Body of pancreas (tissue), 4 donors: ENCODE measurements around the gene CSTF1. TPM values are rescaled to one million over a fixed set of nuclear protein-coding genes. Genes with fewer than 3 reads are reported as not detected.

Source experiments
- ATAC-seq: fragments of 150-250 bp; one replicate; pipeline ENCODE4 v1.9.1; 2016
- DNase-seq, 4 donors: peaks; one replicate each; pipeline ENCODE4 v3.0.0-alpha.2; 2019
- H3K27ac ChIP-seq, 4 donors: fragments of 200-600 bp; sonication (generic); 1 replicate in 3 of 4; 2 replicates in 1 of 4; pipeline versions ENCODE4 v1.5.1 to v1.6.1; 2016 to 2019; ENCODE audit warnings: mild to moderate bottlenecking in 1 of 4, mixed read lengths in 1 of 4, moderate library complexity in 1 of 4
- H3K27me3 ChIP-seq, 2 donors: fragments of 200-600 bp; sonication (generic); one replicate each; pipeline ENCODE4 v1.6.0; 2016; ENCODE audit warnings: mild to moderate bottlenecking in 1 of 2
- H3K36me3 ChIP-seq, 2 donors: fragments of 200-600 bp; sonication (generic); replicated peaks in 1 of 2; 2 replicates each; pipeline ENCODE4 v1.5.1; 2016; ENCODE audit warnings: low read depth in 2 of 2; ENCODE audit not compliant: insufficient read depth in 1 of 2
- H3K4me1 ChIP-seq: fragments of 200-600 bp; sonication (generic); one replicate; pipeline ENCODE4 v1.6.0; 2016
- H3K4me3 ChIP-seq, 2 donors: fragments of 200-600 bp; sonication (generic); 1 replicate in 1 of 2; 2 replicates in 1 of 2; pipeline ENCODE4 v1.5.1; 2016 to 2019
- H3K9me3 ChIP-seq, 3 donors: fragments of 200-600 bp; sonication (generic); 1 replicate in 2 of 3; 2 replicates in 1 of 3; pipeline ENCODE4 v1.5.1; 2016
- CTCF ChIP-seq, 7 experiments: fragments of 450-650 bp in 4 of 7; fragments of 200-600 bp in 3 of 7; sonication (generic) in 3 of 7; IDR thresholded peaks; one replicate each; pipeline ENCODE4 v1.5.1; 2016 to 2019; ENCODE audit warnings: antibody characterized with exemption in 7 of 7
- POLR2A ChIP-seq, 3 donors: fragments of 450-650 bp; IDR thresholded peaks; one replicate each; pipeline ENCODE4 v1.6.1; 2016; ENCODE audit warnings: antibody characterized with exemption in 3 of 3, mild to moderate bottlenecking in 2 of 3
- WGBS, 2 donors: methylation state at CpG; one replicate each; pipeline ENCODE4 v1.1.5; 2017; 5-methylcytosine and 5-hydroxymethylcytosine counted together
- intact Hi-C: fragments of 100-400 bp; cut with DNase I; formaldehyde crosslinking; loops from one replicate; pipeline ENCODE4 v1.15.1; 2023
- total RNA-seq, 2 donors: library from RNA; depleted of rRNA; stranded (reverse); fragments of >200 nt; gene quantifications; one replicate each; pipeline ENCODE4 v1.1.0, GENCODE V29; 2016

The CSTF1 gene
- total RNA-seq, 2 donors from 2014 or later: 12.2 to 14.5 TPM

GRCh38 chr20:56429941-56430340, 37.5 kb downstream of the CSTF1 start:
- H3K27me3 ChIP-seq: no peaks in the 10 kb centered on the region
- intact Hi-C loops: no loop called here
- H3K9me3 ChIP-seq: no peaks in the 10 kb centered on the region
- DNase-seq (no peak), ATAC-seq (no peak)
- no peak overlapping the region for H3K4me3 ChIP-seq
- TF ChIP-seq POLR2A (IDR thresholded peaks at IDR 0.05) (no peak), CTCF (IDR thresholded peaks at IDR 0.05) (no peak)
- H3K4me1 ChIP-seq: no peaks in the 10 kb centered on the region
- H3K27ac ChIP-seq: no peak overlapping the region
- no peaks in the 10 kb centered on the region for H3K36me3 ChIP-seq
- 33 to 36% methylated on average over 4 of the region's 4 CpGs for WGBS, 2 donors

- H3K9me3 ChIP-seq: no peaks in the 10 kb centered on the region
- no peak overlapping the region for H3K27ac ChIP-seq
- ATAC-seq (no peak), DNase-seq (no peak)
- no peaks in the 10 kb centered on the region for H3K36me3 ChIP-seq
- H3K4me1 ChIP-seq: no peaks in the 10 kb centered on the region
- H3K27me3 ChIP-seq: no peaks in the 10 kb centered on the region
- no peak overlapping the region for H3K4me3 ChIP-seq
- WGBS, 2 donors: 45 to 53% methylated on average over 4 of the region's 4 CpGs
- TF ChIP-seq CTCF (IDR thresholded peaks at IDR 0.05) (no peak), POLR2A (IDR thresholded peaks at IDR 0.05) (no peak)
- intact Hi-C loops: no loop called here
Observed at GRCh38 chr20:56430461-56430860, 38.0 kb downstream of the CSTF1 start.

DNA sequence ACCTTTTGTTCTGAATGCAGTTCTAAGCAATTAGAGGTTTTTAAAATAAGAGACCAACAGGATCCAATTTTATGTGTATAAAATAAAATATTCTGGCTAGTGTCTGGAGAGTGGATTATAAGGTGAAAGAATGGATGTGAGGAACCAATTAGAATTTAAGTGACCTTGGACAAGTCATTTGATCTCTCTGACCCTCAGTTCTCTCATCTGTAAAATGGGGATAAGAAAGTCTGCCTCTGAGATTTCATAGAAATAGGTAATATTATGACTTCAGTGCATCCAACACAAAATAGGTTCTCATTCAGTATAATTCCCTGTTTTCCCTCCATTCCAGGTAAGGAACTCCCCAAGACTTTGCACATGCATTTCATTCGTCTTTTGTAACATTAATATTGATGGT, 38.5 kb downstream of the CSTF1 start:
- intact Hi-C loops: no loop called here
- Histone ChIP-seq H3K4me3 (no peak overlapping the region), H3K27me3 (no peaks in the 10 kb centered on the region), H3K27ac (no peak overlapping the region), H3K36me3 (no peaks in the 10 kb centered on the region), H3K4me1 (no peaks in the 10 kb centered on the region), H3K9me3 (no peaks in the 10 kb centered on the region)
- 40 to 50% methylated on average over 1 of the region's 1 CpG for WGBS, 2 donors
- DNase-seq: no peak
- no peak for TF ChIP-seq CTCF (IDR thresholded peaks at IDR 0.05)
- TF ChIP-seq POLR2A (IDR thresholded peaks at IDR 0.05): no peak
- no peak for ATAC-seq

- intact Hi-C loops: no loop called here
- H3K9me3 ChIP-seq: no peaks in the 10 kb centered on the region
- ATAC-seq: no peak
- H3K36me3 ChIP-seq: no peaks in the 10 kb centered on the region
- DNase-seq: no peak
- no peak overlapping the region for H3K27ac ChIP-seq
- WGBS, 2 donors: 71 to 73% methylated on average over 3 of the region's 3 CpGs
- H3K27me3 ChIP-seq: no peaks in the 10 kb centered on the region
- no peak overlapping the region for H3K4me3 ChIP-seq
- TF ChIP-seq POLR2A (IDR thresholded peaks at IDR 0.05) (no peak), CTCF (IDR thresholded peaks at IDR 0.05) (no peak)
- no peaks in the 10 kb centered on the region for H3K4me1 ChIP-seq
Observed at GRCh38 chr20:56431471-56431870, 39.0 kb downstream of the CSTF1 start.

GRCh38 chr20:56433221-56433879, 40.9 kb downstream of the CSTF1 start:
- no peaks in the 10 kb centered on the region for H3K36me3 ChIP-seq
- DNase-seq (no peak), ATAC-seq (no peak)
- H3K9me3 ChIP-seq: no peaks in the 10 kb centered on the region
- no peaks in the 10 kb centered on the region for H3K4me1 ChIP-seq
- no peak overlapping the region for H3K4me3 ChIP-seq
- H3K27me3 ChIP-seq: no peaks in the 10 kb centered on the region
- WGBS, 2 donors: 33 to 48% methylated on average over 3 of the region's 3 CpGs
- intact Hi-C loops: no loop called here
- H3K27ac ChIP-seq: no peak overlapping the region
- TF ChIP-seq CTCF (IDR thresholded peaks at IDR 0.05) (no peak), POLR2A (IDR thresholded peaks at IDR 0.05) (no peak)
